GM23338 (cell line): ENCODE data around the gene B3GNT3.

Experiments used
- CREB1 ChIP-seq: fragments of 250-450 bp; sonication (Bioruptor Pico); IDR thresholded peaks from 2 replicates; pipeline ENCODE4 v1.5.0; 2020; ENCODE audit warnings: low read depth, mild to moderate bottlenecking, moderate library complexity
- EZH2 ChIP-seq: fragments of 200-600 bp; sonication (generic); IDR thresholded peaks from one replicate; pipeline ENCODE4 v1.8.0; 2017; ENCODE audit warnings: antibody characterized with exemption, mild to moderate bottlenecking, low read depth; ENCODE audit not compliant: unreplicated experiment
- EZH2phosphoT487 ChIP-seq: fragments of 200-600 bp; sonication (generic); IDR thresholded peaks from one replicate; pipeline ENCODE4 v1.8.1; 2018; ENCODE audit warnings: antibody characterized with exemption; ENCODE audit not compliant: unreplicated experiment
- JUNB ChIP-seq: IDR thresholded peaks from one replicate; pipeline ENCODE4 v1.6.1; 2016; ENCODE audit warnings: antibody characterized with exemption; ENCODE audit not compliant: unreplicated experiment
- NANOG ChIP-seq: IDR thresholded peaks from 2 replicates; pipeline ENCODE4 v1.6.1; 2016; ENCODE audit warnings: antibody characterized with exemption, borderline replicate concordance
- POLR2AphosphoS5 ChIP-seq: IDR thresholded peaks from 2 replicates; pipeline ENCODE4 v1.6.1; 2016; ENCODE audit warnings: antibody characterized with exemption, low read depth
- STAT1 ChIP-seq: IDR thresholded peaks from one replicate; pipeline ENCODE4 v1.6.1; 2016; ENCODE audit warnings: antibody characterized with exemption; ENCODE audit not compliant: unreplicated experiment
- ZNF114 ChIP-seq: fragments of 250-450 bp; sonication (Bioruptor Pico); IDR thresholded peaks from 2 replicates; pipeline ENCODE4 v1.5.0; 2020; ENCODE audit warnings: mild to moderate bottlenecking, moderate library complexity
- ZNF331 ChIP-seq: fragments of 250-450 bp; sonication (Bioruptor Pico); IDR thresholded peaks from 2 replicates; pipeline ENCODE4 v1.5.0; 2020; ENCODE audit warnings: low read depth, mild to moderate bottlenecking, moderate library complexity
- TF ChIP-seq, protein P1 (sequence below), 2 experiments: fragments of 200-600 bp in 1 of 2; sonication (generic) in 1 of 2; conservative IDR thresholded peaks; 2 replicates each; pipeline versions ENCODE4 v1.5.1 to v1.6.1; 2016 to 2017; ENCODE audit warnings: antibody characterized with exemption in 2 of 2, low read depth in 2 of 2, mild to moderate bottlenecking in 2 of 2, moderate library complexity in 1 of 2
- TF ChIP-seq, protein P2 (sequence below): IDR thresholded peaks from one replicate; pipeline ENCODE4 v1.6.1; 2018; ENCODE audit warnings: antibody characterized with exemption; ENCODE audit not compliant: unreplicated experiment
- TF ChIP-seq, protein P3 (sequence below): fragments of 250-450 bp; sonication (Bioruptor Pico); IDR thresholded peaks from 2 replicates; pipeline ENCODE4 v1.5.0; 2020; ENCODE audit warnings: mild to moderate bottlenecking, moderate library complexity
- TF ChIP-seq, protein P4 (sequence below): IDR thresholded peaks from 2 replicates; pipeline ENCODE4 v1.6.1; 2016; ENCODE audit warnings: antibody characterized with exemption

DNA sequence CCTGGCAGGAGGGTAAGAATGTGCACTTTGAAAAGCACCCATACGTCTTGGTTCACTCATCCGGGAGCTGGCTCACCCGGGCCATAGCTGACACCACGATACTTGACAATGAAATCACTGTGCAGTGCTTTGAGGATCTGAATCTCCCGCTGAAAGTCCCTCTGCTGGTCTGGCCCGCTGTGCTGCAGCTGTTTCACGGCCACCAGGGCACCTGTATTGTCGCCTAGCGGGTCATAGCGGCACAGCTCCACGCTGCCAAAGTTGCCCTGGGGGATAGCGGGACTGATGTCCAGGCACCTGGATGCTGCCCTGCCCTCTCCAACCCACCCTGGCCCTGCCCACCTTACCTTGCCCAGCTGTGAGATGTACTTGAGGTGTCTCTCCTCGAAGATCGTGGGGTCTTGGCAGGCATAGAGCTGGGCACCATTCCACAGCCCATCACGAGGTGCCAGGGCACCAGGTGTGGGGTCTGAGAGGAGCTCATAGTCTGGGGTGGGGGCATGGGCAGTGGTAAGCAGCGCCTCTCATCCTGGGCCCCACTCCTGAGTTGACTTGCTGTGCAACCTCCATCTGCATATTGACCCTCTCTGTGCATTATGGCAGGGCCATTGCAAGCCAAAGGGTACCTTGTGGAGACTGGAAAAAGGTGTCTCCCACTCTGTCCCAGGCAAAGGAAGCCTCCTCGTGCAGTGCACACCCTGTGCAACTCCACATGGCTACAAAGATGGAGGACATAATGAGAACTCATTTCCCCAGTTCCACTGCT is 37.7 kb downstream of the B3GNT3 start:
- no peak for TF ChIP-seq POLR2AphosphoS5
- TF ChIP-seq, protein P1, sequence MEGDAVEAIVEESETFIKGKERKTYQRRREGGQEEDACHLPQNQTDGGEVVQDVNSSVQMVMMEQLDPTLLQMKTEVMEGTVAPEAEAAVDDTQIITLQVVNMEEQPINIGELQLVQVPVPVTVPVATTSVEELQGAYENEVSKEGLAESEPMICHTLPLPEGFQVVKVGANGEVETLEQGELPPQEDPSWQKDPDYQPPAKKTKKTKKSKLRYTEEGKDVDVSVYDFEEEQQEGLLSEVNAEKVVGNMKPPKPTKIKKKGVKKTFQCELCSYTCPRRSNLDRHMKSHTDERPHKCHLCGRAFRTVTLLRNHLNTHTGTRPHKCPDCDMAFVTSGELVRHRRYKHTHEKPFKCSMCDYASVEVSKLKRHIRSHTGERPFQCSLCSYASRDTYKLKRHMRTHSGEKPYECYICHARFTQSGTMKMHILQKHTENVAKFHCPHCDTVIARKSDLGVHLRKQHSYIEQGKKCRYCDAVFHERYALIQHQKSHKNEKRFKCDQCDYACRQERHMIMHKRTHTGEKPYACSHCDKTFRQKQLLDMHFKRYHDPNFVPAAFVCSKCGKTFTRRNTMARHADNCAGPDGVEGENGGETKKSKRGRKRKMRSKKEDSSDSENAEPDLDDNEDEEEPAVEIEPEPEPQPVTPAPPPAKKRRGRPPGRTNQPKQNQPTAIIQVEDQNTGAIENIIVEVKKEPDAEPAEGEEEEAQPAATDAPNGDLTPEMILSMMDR (conservative IDR thresholded peaks at IDR 0.05; ENCODE audit: low read depth in 2 of 2): no peak
- TF ChIP-seq JUNB: no peak
- TF ChIP-seq CREB1 (CRISPR knock-in tag): no peak
- TF ChIP-seq EZH2: no peak
- TF ChIP-seq, protein P2, sequence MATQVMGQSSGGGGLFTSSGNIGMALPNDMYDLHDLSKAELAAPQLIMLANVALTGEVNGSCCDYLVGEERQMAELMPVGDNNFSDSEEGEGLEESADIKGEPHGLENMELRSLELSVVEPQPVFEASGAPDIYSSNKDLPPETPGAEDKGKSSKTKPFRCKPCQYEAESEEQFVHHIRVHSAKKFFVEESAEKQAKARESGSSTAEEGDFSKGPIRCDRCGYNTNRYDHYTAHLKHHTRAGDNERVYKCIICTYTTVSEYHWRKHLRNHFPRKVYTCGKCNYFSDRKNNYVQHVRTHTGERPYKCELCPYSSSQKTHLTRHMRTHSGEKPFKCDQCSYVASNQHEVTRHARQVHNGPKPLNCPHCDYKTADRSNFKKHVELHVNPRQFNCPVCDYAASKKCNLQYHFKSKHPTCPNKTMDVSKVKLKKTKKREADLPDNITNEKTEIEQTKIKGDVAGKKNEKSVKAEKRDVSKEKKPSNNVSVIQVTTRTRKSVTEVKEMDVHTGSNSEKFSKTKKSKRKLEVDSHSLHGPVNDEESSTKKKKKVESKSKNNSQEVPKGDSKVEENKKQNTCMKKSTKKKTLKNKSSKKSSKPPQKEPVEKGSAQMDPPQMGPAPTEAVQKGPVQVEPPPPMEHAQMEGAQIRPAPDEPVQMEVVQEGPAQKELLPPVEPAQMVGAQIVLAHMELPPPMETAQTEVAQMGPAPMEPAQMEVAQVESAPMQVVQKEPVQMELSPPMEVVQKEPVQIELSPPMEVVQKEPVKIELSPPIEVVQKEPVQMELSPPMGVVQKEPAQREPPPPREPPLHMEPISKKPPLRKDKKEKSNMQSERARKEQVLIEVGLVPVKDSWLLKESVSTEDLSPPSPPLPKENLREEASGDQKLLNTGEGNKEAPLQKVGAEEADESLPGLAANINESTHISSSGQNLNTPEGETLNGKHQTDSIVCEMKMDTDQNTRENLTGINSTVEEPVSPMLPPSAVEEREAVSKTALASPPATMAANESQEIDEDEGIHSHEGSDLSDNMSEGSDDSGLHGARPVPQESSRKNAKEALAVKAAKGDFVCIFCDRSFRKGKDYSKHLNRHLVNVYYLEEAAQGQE: no peak
- no peak for TF ChIP-seq ZNF331 (CRISPR knock-in tag)
- TF ChIP-seq STAT1: no peak
- no peak for TF ChIP-seq EZH2phosphoT487
- TF ChIP-seq, protein P3, sequence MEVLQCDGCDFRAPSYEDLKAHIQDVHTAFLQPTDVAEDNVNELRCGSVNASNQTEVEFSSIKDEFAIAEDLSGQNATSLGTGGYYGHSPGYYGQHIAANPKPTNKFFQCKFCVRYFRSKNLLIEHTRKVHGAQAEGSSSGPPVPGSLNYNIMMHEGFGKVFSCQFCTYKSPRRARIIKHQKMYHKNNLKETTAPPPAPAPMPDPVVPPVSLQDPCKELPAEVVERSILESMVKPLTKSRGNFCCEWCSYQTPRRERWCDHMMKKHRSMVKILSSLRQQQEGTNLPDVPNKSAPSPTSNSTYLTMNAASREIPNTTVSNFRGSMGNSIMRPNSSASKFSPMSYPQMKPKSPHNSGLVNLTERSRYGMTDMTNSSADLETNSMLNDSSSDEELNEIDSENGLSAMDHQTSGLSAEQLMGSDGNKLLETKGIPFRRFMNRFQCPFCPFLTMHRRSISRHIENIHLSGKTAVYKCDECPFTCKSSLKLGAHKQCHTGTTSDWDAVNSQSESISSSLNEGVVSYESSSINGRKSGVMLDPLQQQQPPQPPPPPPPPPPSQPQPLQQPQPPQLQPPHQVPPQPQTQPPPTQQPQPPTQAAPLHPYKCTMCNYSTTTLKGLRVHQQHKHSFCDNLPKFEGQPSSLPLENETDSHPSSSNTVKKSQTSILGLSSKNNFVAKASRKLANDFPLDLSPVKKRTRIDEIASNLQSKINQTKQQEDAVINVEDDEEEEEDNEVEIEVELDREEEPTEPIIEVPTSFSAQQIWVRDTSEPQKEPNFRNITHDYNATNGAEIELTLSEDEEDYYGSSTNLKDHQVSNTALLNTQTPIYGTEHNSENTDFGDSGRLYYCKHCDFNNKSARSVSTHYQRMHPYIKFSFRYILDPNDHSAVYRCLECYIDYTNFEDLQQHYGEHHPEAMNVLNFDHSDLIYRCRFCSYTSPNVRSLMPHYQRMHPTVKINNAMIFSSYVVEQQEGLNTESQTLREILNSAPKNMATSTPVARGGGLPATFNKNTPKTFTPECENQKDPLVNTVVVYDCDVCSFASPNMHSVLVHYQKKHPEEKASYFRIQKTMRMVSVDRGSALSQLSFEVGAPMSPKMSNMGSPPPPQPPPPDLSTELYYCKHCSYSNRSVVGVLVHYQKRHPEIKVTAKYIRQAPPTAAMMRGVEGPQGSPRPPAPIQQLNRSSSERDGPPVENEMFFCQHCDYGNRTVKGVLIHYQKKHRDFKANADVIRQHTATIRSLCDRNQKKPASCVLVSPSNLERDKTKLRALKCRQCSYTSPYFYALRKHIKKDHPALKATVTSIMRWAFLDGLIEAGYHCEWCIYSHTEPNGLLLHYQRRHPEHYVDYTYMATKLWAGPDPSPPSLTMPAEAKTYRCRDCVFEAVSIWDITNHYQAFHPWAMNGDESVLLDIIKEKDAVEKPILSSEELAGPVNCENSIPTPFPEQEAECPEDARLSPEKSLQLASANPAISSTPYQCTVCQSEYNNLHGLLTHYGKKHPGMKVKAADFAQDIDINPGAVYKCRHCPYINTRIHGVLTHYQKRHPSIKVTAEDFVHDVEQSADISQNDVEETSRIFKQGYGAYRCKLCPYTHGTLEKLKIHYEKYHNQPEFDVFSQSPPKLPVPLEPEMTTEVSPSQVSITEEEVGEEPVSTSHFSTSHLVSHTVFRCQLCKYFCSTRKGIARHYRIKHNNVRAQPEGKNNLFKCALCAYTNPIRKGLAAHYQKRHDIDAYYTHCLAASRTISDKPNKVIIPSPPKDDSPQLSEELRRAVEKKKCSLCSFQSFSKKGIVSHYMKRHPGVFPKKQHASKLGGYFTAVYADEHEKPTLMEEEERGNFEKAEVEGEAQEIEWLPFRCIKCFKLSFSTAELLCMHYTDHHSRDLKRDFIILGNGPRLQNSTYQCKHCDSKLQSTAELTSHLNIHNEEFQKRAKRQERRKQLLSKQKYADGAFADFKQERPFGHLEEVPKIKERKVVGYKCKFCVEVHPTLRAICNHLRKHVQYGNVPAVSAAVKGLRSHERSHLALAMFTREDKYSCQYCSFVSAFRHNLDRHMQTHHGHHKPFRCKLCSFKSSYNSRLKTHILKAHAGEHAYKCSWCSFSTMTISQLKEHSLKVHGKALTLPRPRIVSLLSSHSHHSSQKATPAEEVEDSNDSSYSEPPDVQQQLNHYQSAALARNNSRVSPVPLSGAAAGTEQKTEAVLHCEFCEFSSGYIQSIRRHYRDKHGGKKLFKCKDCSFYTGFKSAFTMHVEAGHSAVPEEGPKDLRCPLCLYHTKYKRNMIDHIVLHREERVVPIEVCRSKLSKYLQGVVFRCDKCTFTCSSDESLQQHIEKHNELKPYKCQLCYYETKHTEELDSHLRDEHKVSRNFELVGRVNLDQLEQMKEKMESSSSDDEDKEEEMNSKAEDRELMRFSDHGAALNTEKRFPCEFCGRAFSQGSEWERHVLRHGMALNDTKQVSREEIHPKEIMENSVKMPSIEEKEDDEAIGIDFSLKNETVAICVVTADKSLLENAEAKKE: no peak
- TF ChIP-seq ZNF114 (CRISPR knock-in tag): no peak
- TF ChIP-seq NANOG: no peak
- TF ChIP-seq, protein P4, sequence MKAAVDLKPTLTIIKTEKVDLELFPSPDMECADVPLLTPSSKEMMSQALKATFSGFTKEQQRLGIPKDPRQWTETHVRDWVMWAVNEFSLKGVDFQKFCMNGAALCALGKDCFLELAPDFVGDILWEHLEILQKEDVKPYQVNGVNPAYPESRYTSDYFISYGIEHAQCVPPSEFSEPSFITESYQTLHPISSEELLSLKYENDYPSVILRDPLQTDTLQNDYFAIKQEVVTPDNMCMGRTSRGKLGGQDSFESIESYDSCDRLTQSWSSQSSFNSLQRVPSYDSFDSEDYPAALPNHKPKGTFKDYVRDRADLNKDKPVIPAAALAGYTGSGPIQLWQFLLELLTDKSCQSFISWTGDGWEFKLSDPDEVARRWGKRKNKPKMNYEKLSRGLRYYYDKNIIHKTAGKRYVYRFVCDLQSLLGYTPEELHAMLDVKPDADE: no peak
